Measurements from ENCODE around the gene PTMA.

DNA sequence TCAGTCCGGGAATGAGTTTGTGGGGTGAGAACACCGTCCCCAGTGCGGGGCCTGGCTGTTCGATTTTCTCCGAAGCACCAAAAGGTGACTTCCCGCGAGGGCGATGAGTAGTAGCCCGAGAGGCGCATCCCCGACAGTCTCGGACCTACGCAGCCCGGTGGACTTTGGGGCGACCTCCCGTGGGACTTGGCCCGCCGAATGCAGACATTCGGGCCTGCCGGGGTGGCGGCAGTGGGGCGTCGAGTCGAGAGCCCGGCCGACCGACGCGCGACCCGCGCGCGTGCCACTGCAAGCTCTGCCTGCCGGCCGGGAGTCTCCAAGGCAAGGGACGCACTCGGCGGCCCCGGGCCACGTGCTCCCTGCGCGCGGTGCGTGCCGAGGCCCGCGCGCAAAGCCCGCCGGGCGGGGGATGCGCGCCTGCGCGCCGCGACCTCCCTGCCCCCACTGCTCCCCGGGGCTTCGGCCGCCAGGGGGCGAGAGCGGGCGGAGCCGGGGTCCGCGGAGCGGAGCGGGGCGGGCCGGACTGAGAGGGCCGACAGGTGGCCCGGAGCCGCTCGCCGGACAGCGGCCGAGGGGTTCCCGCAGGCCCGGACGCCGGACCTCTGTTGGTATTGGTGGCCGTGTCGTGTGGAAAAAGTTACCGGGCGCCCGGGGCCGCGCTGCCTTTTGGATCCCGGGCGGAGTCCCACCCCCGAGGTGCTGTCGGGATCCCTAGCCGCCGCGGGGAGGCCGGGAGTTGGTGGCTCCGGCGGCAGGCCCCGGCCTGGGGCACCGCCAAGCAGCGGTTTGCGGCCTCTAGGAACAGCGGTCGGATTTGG lies 1.9 kb downstream of the PTMA start:
- TF ChIP-seq ZNF274 (IDR thresholded peaks at IDR 0.05; ENCODE audit: low read depth, low read length) (no peak), SUZ12 (IDR thresholded peaks at IDR 0.05; ENCODE audit: extremely low read depth, insufficient read depth, insufficient read length) (no peak), YY1 (IDR thresholded peaks at IDR 0.05; ENCODE audit: insufficient read depth, insufficient read length) (no peak)
